Parathyroid adenoma (tissue), 2 donors: ENCODE measurements around the gene PLAAT4.
"Not testable (repeated sequence)": the region's sequence is repeated elsewhere in the genome, so short reads cannot be mapped to it uniquely, and the experiment has no call there.

Experiments used
- H2AFZ ChIP-seq: fragments of 300-600 bp; sonication (generic); one replicate; pipeline ENCODE4 v1.7.0; 2017; ENCODE audit warnings: antibody characterized with exemption, mild to moderate bottlenecking
- H3K27ac ChIP-seq: fragments of 300-600 bp; sonication (generic); one replicate; pipeline ENCODE4 v1.7.0; 2017
- H3K27me3 ChIP-seq: fragments of 300-600 bp; sonication (generic); one replicate; pipeline ENCODE4 v1.7.0; 2017; ENCODE audit warnings: low read length; ENCODE audit not compliant: control insufficient read depth, insufficient read depth
- H3K36me3 ChIP-seq: fragments of 300-600 bp; sonication (generic); one replicate; pipeline ENCODE4 v1.7.0; 2017; ENCODE audit warnings: low read length; ENCODE audit not compliant: control insufficient read depth, insufficient read depth
- H3K4me1 ChIP-seq: fragments of 300-600 bp; sonication (generic); one replicate; pipeline ENCODE4 v1.7.0; 2017; ENCODE audit warnings: control low read depth
- H3K4me2 ChIP-seq: fragments of 300-600 bp; sonication (generic); one replicate; pipeline ENCODE4 v1.7.0; 2017; ENCODE audit warnings: low read length
- H3K4me3 ChIP-seq: fragments of 300-600 bp; sonication (generic); one replicate; pipeline ENCODE4 v1.7.0; 2017; ENCODE audit warnings: low read depth, low read length
- H3K79me2 ChIP-seq: fragments of 300-600 bp; sonication (generic); one replicate; pipeline ENCODE4 v1.7.0; 2017; ENCODE audit warnings: control low read depth
- H3K9ac ChIP-seq: fragments of 300-600 bp; sonication (generic); one replicate; pipeline ENCODE4 v1.7.0; 2017; ENCODE audit warnings: mild to moderate bottlenecking
- H3K9me3 ChIP-seq: fragments of 300-600 bp; sonication (generic); one replicate; pipeline ENCODE4 v1.7.0; 2017; ENCODE audit warnings: low read length; ENCODE audit not compliant: control insufficient read depth
- CTCF ChIP-seq: fragments of 300-600 bp; sonication (generic); IDR thresholded peaks from one replicate; pipeline ENCODE4 v1.7.0; 2017; ENCODE audit warnings: antibody characterized with exemption, mild to moderate bottlenecking
- donor health status: primary hyperparathyroidism.

PLAAT4 gene

GRCh38 chr11:63537293-63538101, 889 bp downstream of the PLAAT4 start:
- no peak overlapping the region for H3K9ac ChIP-seq
- H3K79me2 ChIP-seq = no peaks in the 10 kb centered on the region
- TF ChIP-seq CTCF = no peak
- H3K4me3 ChIP-seq = peak overlapping the region; percentile 33
- H3K4me2 ChIP-seq = no peak overlapping the region
- H2AFZ ChIP-seq = no peak overlapping the region
- H3K36me3 ChIP-seq = no peaks in the 10 kb centered on the region
- H3K4me1 ChIP-seq = no peaks in the 10 kb centered on the region
- peak overlapping the region; percentile 61 for H3K27ac ChIP-seq
- H3K9me3 ChIP-seq = no peaks in the 10 kb centered on the region
- no peaks in the 10 kb centered on the region for H3K27me3 ChIP-seq

DNA sequence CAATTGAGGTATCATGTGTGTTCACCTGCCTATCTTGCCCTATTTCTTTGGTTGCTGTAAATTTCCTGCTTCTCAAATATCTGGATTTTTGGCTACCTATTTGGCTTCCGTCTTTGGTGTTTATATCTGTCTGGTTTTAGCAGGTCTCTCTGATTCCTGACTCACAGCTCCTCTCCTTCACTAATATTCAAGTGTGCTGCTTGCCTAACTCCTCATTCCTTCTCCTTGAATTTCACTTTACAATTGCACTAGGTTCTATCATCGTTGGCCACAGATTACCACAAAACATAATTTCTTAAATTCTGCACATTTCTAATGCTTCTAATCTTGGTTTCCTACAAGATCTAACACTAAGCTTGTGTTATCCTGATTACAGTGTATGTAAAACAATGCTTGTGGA, 5.9 kb downstream of the PLAAT4 start:
- not testable (repeated sequence) for H3K27ac ChIP-seq, H3K9me3 ChIP-seq, H3K79me2 ChIP-seq, H3K9ac ChIP-seq, H3K27me3 ChIP-seq, H3K4me3 ChIP-seq, H3K4me1 ChIP-seq, H3K4me2 ChIP-seq, H3K36me3 ChIP-seq, H2AFZ ChIP-seq

- Histone ChIP-seq H3K9me3 (no peaks in the 10 kb centered on the region), H3K27ac (no peak overlapping the region), H3K4me2 (no peak overlapping the region), H3K9ac (no peak overlapping the region), H3K4me1 (no peaks in the 10 kb centered on the region), H3K36me3 (no peaks in the 10 kb centered on the region), H3K27me3 (no peaks in the 10 kb centered on the region), H2AFZ (no peak overlapping the region), H3K4me3 (no peak overlapping the region), H3K79me2 (no peaks in the 10 kb centered on the region)
- TF ChIP-seq CTCF = no peak
Observed at GRCh38 chr11:63543711-63544110, 7.1 kb downstream of the PLAAT4 start.

GRCh38 chr11:63547061-63547460, 10.5 kb downstream of the PLAAT4 start:
- no peak for TF ChIP-seq CTCF
- H2AFZ ChIP-seq = no peak overlapping the region
- no peak overlapping the region for H3K4me3 ChIP-seq
- no peaks in the 10 kb centered on the region for H3K4me1 ChIP-seq
- no peaks in the 10 kb centered on the region for H3K9me3 ChIP-seq
- H3K27me3 ChIP-seq = no peaks in the 10 kb centered on the region
- no peak overlapping the region for H3K9ac ChIP-seq
- no peaks in the 10 kb centered on the region for H3K79me2 ChIP-seq
- no peak overlapping the region for H3K27ac ChIP-seq
- H3K36me3 ChIP-seq = no peaks in the 10 kb centered on the region
- no peak overlapping the region for H3K4me2 ChIP-seq

- H3K4me3 ChIP-seq = no peak overlapping the region
- H3K36me3 ChIP-seq = no peaks in the 10 kb centered on the region
- H3K27me3 ChIP-seq = no peaks in the 10 kb centered on the region
- no peaks in the 10 kb centered on the region for H3K79me2 ChIP-seq
- H3K9me3 ChIP-seq = no peaks in the 10 kb centered on the region
- H3K4me1 ChIP-seq = no peaks in the 10 kb centered on the region
- no peak for TF ChIP-seq CTCF
- no peak overlapping the region for H3K27ac ChIP-seq
- no peak overlapping the region for H3K4me2 ChIP-seq
- H2AFZ ChIP-seq = no peak overlapping the region
- H3K9ac ChIP-seq = no peak overlapping the region
Observed at GRCh38 chr11:63548178-63548577, 11.6 kb downstream of the PLAAT4 start.
